DMS153 treated with DMSO at 0.1 percent for 48 hours (cell line): Measurements from ENCODE around the gene PXDN.

ENCODE experiments used
- DNase-seq: peaks from one replicate; lab custom pipeline; 2025; ENCODE audit not compliant: unreplicated experiment; lab: John Stamatoyannopoulos, UW

Gene PXDN

GRCh38 chr2:1654696-1655374 is 89.5 kb downstream of the PXDN start:
- no peak for DNase-seq

- no peak for DNase-seq
Measured at GRCh38 chr2:1653956-1654695, 90.2 kb downstream of the PXDN start.

- no peak for DNase-seq
Measured at GRCh38 chr2:1652034-1652790, 92.1 kb downstream of the PXDN start.

- DNase-seq = no peak
Measured at GRCh38 chr2:1651121-1652033, 92.9 kb downstream of the PXDN start.

GRCh38 chr2:1650085-1650872 is 94.0 kb downstream of the PXDN start:
- DNase-seq = no peak

GRCh38 chr2:1649103-1650084 is 94.9 kb downstream of the PXDN start:
- no peak for DNase-seq

GRCh38 chr2:1648241-1649102 is 95.8 kb downstream of the PXDN start:
- no peak for DNase-seq

- no peak for DNase-seq
Measured at GRCh38 chr2:1647417-1648240, 96.7 kb downstream of the PXDN start.

GRCh38 chr2:1645761-1646476 is 98.4 kb downstream of the PXDN start:
- DNase-seq = no peak

- DNase-seq = no peak
Measured at GRCh38 chr2:1644427-1644826, 99.9 kb downstream of the PXDN start.

GRCh38 chr2:1642993-1643619 is 101.2 kb downstream of the PXDN start:
- DNase-seq = no peak

- DNase-seq = no peak
Measured at GRCh38 chr2:1642066-1642861, 102.1 kb downstream of the PXDN start.

- DNase-seq = no peak
Measured at GRCh38 chr2:1641523-1641922, 102.8 kb downstream of the PXDN start.

- no peak for DNase-seq
Measured at GRCh38 chr2:1640301-1641135, 103.8 kb downstream of the PXDN start.
